ENCODE data around the gene WNT5A.

DNA sequence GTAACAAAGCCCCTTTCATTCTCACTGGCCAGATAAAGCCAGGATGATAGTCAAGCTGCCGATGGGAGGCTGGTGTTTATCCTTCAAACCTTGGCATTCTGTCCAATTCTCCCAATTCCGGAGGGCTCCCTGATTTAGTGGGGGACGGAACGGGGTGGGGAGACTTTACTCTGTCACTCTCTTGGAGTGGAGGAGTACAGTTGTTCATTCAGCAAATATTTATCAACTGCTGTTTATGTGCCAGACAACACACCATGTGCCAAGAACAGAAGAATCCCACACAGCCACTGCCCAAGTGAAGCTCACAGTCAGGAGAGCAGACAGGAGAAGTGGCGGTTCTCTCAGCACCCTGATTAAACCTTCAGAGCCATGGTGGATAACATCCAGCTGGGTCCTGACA, 63.3 kb downstream of the WNT5A start:
- no peak for TF ChIP-seq EZH2 (IDR thresholded peaks at IDR 0.05; ENCODE audit: borderline replicate concordance, low read length)
- TF ChIP-seq, protein P1, sequence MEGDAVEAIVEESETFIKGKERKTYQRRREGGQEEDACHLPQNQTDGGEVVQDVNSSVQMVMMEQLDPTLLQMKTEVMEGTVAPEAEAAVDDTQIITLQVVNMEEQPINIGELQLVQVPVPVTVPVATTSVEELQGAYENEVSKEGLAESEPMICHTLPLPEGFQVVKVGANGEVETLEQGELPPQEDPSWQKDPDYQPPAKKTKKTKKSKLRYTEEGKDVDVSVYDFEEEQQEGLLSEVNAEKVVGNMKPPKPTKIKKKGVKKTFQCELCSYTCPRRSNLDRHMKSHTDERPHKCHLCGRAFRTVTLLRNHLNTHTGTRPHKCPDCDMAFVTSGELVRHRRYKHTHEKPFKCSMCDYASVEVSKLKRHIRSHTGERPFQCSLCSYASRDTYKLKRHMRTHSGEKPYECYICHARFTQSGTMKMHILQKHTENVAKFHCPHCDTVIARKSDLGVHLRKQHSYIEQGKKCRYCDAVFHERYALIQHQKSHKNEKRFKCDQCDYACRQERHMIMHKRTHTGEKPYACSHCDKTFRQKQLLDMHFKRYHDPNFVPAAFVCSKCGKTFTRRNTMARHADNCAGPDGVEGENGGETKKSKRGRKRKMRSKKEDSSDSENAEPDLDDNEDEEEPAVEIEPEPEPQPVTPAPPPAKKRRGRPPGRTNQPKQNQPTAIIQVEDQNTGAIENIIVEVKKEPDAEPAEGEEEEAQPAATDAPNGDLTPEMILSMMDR (conservative IDR thresholded peaks at IDR 0.05 in 1 of 2, IDR thresholded peaks at IDR 0.05 in 1 of 2; ENCODE audit: extremely low read depth in 1 of 2, insufficient read depth in 1 of 2, low read depth in 1 of 2, low read length in 2 of 2): no peak
